GM19397 (cell line): ENCODE measurements around the gene ZC2HC1C.

Experiments used
- ATAC-seq: cut with Tn5 transposase; IDR thresholded peaks from one replicate; pipeline ENCODE4 v1.9.1; 2021; ENCODE audit warnings: mild to moderate bottlenecking, moderate library complexity; ENCODE audit not compliant: unreplicated experiment

ZC2HC1C gene

GRCh38 chr14:75069121-75069810 lies at the start of gene ZC2HC1C:
ZC2HC1C (plus strand) TSS chr14:75069641; CDS start chr14:75070574, 933 bp downstream.
- peak; percentile 59 for ATAC-seq

GRCh38 chr14:75022655-75023054 lies 46.8 kb upstream of the ZC2HC1C start:
- ATAC-seq: no peak

- no peak for ATAC-seq
Measured at GRCh38 chr14:75023108-75023507, 46.3 kb upstream of the ZC2HC1C start.

- no peak for ATAC-seq
Measured at GRCh38 chr14:75025082-75025481, 44.4 kb upstream of the ZC2HC1C start.

GRCh38 chr14:75025876-75026275 lies 43.6 kb upstream of the ZC2HC1C start:
- no peak for ATAC-seq

GRCh38 chr14:75030147-75030546 lies 39.3 kb upstream of the ZC2HC1C start:
- ATAC-seq: no peak

GRCh38 chr14:75032939-75033338 lies 36.5 kb upstream of the ZC2HC1C start:
- ATAC-seq: no peak

- no peak for ATAC-seq
Measured at GRCh38 chr14:75040507-75040906, 28.9 kb upstream of the ZC2HC1C start.

GRCh38 chr14:75040959-75041358 lies 28.5 kb upstream of the ZC2HC1C start:
- ATAC-seq: no peak

- no peak for ATAC-seq
Measured at GRCh38 chr14:75041613-75042012, 27.8 kb upstream of the ZC2HC1C start.

GRCh38 chr14:75042035-75042434 lies 27.4 kb upstream of the ZC2HC1C start:
- ATAC-seq: no peak

GRCh38 chr14:75044322-75044721 lies 25.1 kb upstream of the ZC2HC1C start:
- ATAC-seq: no peak

- ATAC-seq: no peak
Measured at GRCh38 chr14:75044752-75045151, 24.7 kb upstream of the ZC2HC1C start.

- no peak for ATAC-seq
Measured at GRCh38 chr14:75046275-75046674, 23.2 kb upstream of the ZC2HC1C start.

GRCh38 chr14:75046899-75047298 lies 22.5 kb upstream of the ZC2HC1C start:
- no peak for ATAC-seq

- ATAC-seq: no peak
Measured at GRCh38 chr14:75047506-75047905, 21.9 kb upstream of the ZC2HC1C start.

- no peak for ATAC-seq
Measured at GRCh38 chr14:75048101-75048500, 21.3 kb upstream of the ZC2HC1C start.

GRCh38 chr14:75049136-75049535 lies 20.3 kb upstream of the ZC2HC1C start:
- ATAC-seq: no peak

- ATAC-seq: no peak
Measured at GRCh38 chr14:75049731-75050201, 19.7 kb upstream of the ZC2HC1C start.

GRCh38 chr14:75050852-75051555 lies 18.4 kb upstream of the ZC2HC1C start, which contains the start of gene MLH3:
MLH3 (minus strand) TSS chr14:75051467; CDS start chr14:75049655, 1,812 bp downstream.
- peak; percentile 70 for ATAC-seq

GRCh38 chr14:75051556-75051899 lies 17.9 kb upstream of the ZC2HC1C start:
- ATAC-seq: no peak
